Fibroblast of the aortic adventitia (primary cell): Measurements from ENCODE around the gene DUSP7. TPM values are rescaled to one million over a fixed set of nuclear protein-coding genes. Genes with fewer than 3 reads are reported as not detected.

Experiments
- DNase-seq: peaks from one replicate; pipeline ENCODE4 v3.0.0-alpha.2; 2010; ENCODE audit warnings: low read depth
- H3K4me3 ChIP-seq: 2 replicates; pipeline ENCODE4 v1.5.1; 2011; ENCODE audit warnings: low read depth, mild to moderate bottlenecking, control low read depth, low read length, moderate library complexity
- total RNA-seq: library from RNA; depleted of rRNA; stranded (reverse); fragments of >200 nt; gene quantifications from 2 replicates; pipeline ENCODE4 v1.2.3, GENCODE V29; 2012; ENCODE audit warnings: low replicate concordance
- TF ChIP-seq, protein P1 (sequence below): IDR thresholded peaks from 2 replicates; pipeline ENCODE4 v1.5.1; 2011; ENCODE audit warnings: mild to moderate bottlenecking, low read length, control low read depth, inconsistent platforms; ENCODE audit not compliant: insufficient read depth

Gene DUSP7
- total RNA-seq, 1 donor, result 12.8 TPM

DNA sequence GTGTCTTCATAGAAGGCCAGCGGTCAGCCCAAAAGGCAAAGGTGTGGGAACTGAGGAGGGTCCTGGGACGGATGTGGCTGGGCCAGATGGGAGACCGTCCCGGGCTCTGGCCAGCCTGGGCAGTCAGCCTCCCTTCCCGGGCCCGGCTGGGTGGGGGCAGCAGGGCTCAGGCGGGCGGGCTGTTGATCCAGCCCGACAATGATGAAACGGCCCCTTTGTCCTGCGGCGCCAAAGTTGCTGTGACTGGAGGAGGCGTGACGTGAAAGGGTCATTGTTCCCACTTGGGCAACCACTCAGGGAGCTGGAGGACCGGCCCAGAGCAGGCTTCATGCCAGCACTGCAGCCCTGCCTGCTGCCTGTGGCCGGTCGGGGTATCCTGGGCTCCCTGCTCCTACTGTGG lies 16.5 kb downstream of the DUSP7 start:
- H3K4me3 ChIP-seq, result no peak overlapping the region
- DNase-seq, result peak; percentile 36
- TF ChIP-seq, protein P1, sequence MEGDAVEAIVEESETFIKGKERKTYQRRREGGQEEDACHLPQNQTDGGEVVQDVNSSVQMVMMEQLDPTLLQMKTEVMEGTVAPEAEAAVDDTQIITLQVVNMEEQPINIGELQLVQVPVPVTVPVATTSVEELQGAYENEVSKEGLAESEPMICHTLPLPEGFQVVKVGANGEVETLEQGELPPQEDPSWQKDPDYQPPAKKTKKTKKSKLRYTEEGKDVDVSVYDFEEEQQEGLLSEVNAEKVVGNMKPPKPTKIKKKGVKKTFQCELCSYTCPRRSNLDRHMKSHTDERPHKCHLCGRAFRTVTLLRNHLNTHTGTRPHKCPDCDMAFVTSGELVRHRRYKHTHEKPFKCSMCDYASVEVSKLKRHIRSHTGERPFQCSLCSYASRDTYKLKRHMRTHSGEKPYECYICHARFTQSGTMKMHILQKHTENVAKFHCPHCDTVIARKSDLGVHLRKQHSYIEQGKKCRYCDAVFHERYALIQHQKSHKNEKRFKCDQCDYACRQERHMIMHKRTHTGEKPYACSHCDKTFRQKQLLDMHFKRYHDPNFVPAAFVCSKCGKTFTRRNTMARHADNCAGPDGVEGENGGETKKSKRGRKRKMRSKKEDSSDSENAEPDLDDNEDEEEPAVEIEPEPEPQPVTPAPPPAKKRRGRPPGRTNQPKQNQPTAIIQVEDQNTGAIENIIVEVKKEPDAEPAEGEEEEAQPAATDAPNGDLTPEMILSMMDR, result no peak

DNA sequence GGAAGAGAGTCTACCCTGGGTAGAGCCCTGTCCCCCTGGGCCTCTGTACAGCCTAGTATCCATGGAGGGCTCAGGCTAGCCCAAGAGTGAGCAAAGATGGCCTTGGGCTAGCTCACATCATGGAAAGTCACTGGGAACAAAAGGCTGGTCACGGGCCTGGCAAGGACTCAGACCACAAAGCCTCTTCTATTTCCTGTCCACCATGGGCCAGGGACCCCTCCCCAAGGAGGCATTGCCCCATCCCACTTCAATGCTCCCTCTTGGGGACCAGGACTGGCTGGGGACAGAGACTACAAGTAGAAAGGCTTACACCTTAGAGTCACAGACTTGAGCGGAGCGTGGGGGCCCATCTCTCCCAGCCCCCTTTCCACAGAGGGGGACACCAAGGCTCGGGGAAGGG lies 16.9 kb downstream of the DUSP7 start:
- no peak for DNase-seq
- H3K4me3 ChIP-seq, result no peak overlapping the region
- TF ChIP-seq, protein P1, result no peak

DNA sequence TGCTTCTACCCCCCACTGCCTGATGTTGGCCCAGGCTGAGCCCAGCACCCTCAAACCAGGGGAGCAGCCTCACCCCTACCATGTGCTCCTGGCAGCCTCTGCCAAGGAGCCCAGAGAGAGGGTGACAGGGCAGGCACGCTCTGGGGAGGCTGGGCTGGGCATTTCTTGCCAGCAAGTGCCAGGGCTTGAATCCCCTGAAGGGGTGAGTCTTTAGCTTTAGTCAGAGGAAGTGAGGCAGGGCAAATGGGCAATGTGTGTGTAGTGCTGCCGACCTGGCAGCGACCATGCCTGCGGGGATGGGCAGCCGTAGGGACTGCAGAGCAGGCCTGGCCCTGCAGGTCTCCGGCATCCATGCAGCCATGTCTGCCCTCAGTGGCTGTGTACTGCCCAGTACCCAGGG lies 18.1 kb downstream of the DUSP7 start:
- TF ChIP-seq, protein P1, result no peak
- DNase-seq, result no peak
- H3K4me3 ChIP-seq, result no peak overlapping the region

DNA sequence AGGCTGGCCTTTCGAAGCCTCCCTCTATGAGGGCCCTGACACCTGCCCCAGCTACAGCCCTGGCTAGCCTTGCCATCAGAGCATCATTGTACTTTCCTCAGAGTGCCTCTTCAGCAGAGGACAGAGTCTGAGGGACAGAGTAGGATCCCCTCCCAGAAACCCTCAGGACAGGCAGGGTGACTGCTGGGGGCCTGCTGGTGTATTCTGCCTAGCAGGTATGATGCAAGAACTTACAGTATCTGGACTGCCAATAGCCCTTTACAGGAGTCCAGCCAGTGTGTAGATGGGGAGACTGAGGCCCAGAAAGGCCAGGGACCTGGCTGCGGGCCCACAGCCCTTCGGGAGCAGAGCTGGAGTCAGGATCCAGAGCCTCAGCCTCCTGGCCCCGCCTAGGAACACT lies 19.1 kb downstream of the DUSP7 start:
- DNase-seq, result no peak
- TF ChIP-seq, protein P1, result no peak
- no peak overlapping the region for H3K4me3 ChIP-seq

DNA sequence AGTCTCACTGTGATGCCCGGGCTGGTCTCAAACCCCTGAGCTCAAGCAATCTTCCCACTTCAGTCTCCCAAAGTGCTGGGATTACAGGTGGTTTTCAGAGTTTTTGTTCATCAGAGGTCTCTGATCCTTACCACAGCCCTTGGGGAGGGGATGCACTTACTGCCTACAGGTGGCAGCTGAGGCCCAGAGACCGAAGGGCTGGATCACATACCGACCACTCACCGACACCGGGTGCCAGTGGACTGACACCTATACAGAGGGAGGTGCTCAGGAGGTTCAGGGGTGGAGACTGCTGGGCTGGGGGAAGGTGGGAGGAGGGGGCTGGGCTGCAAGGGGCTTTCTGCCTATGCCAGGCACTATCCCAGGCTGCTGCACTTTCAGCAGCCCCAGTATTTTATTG lies 19.5 kb downstream of the DUSP7 start:
- TF ChIP-seq, protein P1, result no peak

DNA sequence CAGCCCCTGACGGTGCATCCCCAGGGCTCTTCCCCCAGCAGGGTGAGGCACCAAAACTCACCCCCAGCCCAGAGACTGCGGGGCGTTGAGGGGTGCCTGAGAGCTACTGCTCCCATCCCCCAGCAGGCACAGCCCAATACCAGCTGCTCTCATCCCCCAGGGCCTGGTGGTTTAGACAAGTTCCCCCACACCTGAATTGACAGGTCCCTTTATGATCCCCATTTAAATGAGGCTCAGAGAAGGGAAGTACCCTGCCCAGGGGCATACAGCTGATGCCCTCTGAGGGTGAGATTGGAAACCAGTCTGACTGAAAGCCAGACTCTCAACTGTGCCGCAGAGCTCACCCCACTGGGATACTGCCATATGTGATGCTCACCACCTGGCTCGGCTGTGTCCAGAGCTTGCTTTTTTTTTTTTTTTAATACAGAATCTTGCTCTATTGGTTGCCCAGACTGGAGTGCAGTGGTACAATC lies 20.1 kb downstream of the DUSP7 start:
- TF ChIP-seq, protein P1, result no peak

More for the DNA sequence above, 19.5 kb downstream of the DUSP7 start:
- no peak for DNase-seq
- H3K4me3 ChIP-seq, result no peak overlapping the region

DNA sequence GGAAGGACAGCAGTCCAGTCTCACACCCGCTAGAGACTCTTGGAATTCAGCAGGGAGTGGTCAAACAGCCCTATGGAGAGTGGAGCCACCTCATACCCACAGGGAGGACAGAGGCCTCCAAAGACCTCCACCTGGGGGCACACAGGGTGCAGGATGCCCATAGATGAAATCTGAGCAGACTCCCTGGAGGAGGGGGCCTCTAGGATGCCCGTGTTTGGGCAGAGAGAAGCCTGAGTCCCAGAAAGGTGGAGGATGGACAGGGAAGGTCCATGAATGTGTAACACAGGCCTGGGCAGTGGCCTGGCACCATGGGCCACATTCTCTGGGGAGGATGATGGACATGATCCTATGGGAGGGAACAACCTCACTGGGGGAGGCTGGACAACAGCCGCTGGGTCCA lies 21.7 kb downstream of the DUSP7 start:
- no peak overlapping the region for H3K4me3 ChIP-seq
- TF ChIP-seq, protein P1, result no peak

More for the DNA sequence above, 20.1 kb downstream of the DUSP7 start:
- H3K4me3 ChIP-seq, result no peak overlapping the region
- no peak for DNase-seq

More for the DNA sequence above, 21.7 kb downstream of the DUSP7 start:
- no peak for DNase-seq
